ENCODE results near the gene AKNAD1.

AKNAD1 gene

GRCh38 chr1:108851567-108851966 is 5.3 kb downstream of the AKNAD1 start:
- DNase-seq (ENCODE audit: extremely low read depth, low read depth), result no peak

GRCh38 chr1:108850929-108851328 is 6.0 kb downstream of the AKNAD1 start:
- no peak for TF ChIP-seq CTCF (IDR thresholded peaks at IDR 0.05; ENCODE audit: low read depth, low read length)
- DNase-seq (ENCODE audit: extremely low read depth, low read depth), result no peak

More at GRCh38 chr1:108851567-108851966, 5.3 kb downstream of the AKNAD1 start:
- TF ChIP-seq CTCF (IDR thresholded peaks at IDR 0.05; ENCODE audit: low read depth, low read length), result no peak

GRCh38 chr1:108848806-108849205 is 8.1 kb downstream of the AKNAD1 start:
- no peak for DNase-seq (ENCODE audit: extremely low read depth, low read depth)
- no peak for TF ChIP-seq CTCF (IDR thresholded peaks at IDR 0.05; ENCODE audit: low read depth, low read length)

GRCh38 chr1:108847494-108847893 is 9.4 kb downstream of the AKNAD1 start:
- DNase-seq (ENCODE audit: extremely low read depth, low read depth), result no peak

GRCh38 chr1:108845991-108846390 is 10.9 kb downstream of the AKNAD1 start:
- no peak for TF ChIP-seq CTCF (IDR thresholded peaks at IDR 0.05; ENCODE audit: low read depth, low read length)
- DNase-seq (ENCODE audit: extremely low read depth, low read depth), result no peak

More at GRCh38 chr1:108847494-108847893, 9.4 kb downstream of the AKNAD1 start:
- TF ChIP-seq CTCF (IDR thresholded peaks at IDR 0.05; ENCODE audit: low read depth, low read length), result no peak

GRCh38 chr1:108845446-108845845 is 11.4 kb downstream of the AKNAD1 start:
- no peak for TF ChIP-seq CTCF (IDR thresholded peaks at IDR 0.05; ENCODE audit: low read depth, low read length)
- no peak for DNase-seq (ENCODE audit: extremely low read depth, low read depth)

GRCh38 chr1:108843390-108844137 is 13.3 kb downstream of the AKNAD1 start:
- no peak for DNase-seq (ENCODE audit: extremely low read depth, low read depth)
- TF ChIP-seq CTCF (IDR thresholded peaks at IDR 0.05; ENCODE audit: low read depth, low read length), result no peak
